D721Med (cell line): ENCODE measurements around the gene SCNN1B.

Experiments used
- DNase-seq: peaks from one replicate; pipeline ENCODE4 v3.0.0; 2011; ENCODE audit warnings: low spot score; ENCODE audit not compliant: insufficient read length
- FAIRE-seq: peaks from 2 replicates; lab custom pipeline; 2011; peaks lifted over from hg19 to GRCh38; lab: Jason Lieb, UNC
- TF ChIP-seq, protein P1 (sequence below): IDR thresholded peaks from 2 replicates; pipeline ENCODE4 v1.5.1; 2012; ENCODE audit warnings: mild to moderate bottlenecking, control low read depth; ENCODE audit not compliant: insufficient read depth; ENCODE audit errors: missing control alignments

The SCNN1B gene

DNA sequence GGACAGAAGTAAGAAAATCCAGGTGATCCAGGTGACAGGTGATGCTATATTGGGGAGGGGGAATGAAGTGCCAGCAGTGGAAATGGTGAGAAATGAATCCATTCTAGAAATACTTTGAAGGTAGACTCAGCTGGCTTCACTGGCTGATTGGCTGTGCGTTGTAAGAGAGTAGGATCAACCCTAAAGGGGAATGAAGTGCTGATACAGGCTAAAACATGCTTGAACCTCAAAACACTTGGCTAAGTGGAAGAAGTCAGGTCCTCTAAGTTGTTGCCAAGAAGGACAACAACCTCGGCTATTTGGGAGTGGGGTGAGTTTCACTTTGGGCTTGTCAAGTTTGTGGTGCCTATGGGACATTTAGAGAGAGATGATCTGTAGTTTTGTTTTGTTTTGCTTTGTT lies 24.1 kb upstream of the SCNN1B start:
- no peak for DNase-seq
- TF ChIP-seq, protein P1, sequence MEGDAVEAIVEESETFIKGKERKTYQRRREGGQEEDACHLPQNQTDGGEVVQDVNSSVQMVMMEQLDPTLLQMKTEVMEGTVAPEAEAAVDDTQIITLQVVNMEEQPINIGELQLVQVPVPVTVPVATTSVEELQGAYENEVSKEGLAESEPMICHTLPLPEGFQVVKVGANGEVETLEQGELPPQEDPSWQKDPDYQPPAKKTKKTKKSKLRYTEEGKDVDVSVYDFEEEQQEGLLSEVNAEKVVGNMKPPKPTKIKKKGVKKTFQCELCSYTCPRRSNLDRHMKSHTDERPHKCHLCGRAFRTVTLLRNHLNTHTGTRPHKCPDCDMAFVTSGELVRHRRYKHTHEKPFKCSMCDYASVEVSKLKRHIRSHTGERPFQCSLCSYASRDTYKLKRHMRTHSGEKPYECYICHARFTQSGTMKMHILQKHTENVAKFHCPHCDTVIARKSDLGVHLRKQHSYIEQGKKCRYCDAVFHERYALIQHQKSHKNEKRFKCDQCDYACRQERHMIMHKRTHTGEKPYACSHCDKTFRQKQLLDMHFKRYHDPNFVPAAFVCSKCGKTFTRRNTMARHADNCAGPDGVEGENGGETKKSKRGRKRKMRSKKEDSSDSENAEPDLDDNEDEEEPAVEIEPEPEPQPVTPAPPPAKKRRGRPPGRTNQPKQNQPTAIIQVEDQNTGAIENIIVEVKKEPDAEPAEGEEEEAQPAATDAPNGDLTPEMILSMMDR: no peak
- FAIRE-seq: no peak

DNA sequence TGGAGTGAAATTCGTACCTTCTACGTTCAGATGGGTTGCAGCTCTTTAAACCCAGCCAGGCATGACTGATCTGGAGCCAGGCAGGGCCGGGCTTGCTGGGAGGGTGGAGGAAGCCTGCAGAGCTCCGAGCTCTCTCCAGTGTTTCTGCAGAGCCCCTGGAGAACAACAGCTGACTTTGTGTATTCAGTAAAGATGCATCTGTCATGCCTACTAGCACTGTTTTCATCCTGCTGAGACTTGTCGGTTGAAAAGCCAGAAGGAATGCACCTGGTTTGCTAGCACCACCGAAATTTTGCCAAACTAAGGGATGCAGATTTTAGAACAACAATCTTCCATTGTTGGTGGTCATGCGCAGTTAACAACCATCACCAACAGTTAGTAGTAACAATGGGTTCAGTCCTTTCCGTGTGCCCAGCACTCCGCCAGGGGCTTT lies 22.4 kb upstream of the SCNN1B start:
- no peak for FAIRE-seq
- TF ChIP-seq, protein P1: no peak
- DNase-seq: no peak

DNA sequence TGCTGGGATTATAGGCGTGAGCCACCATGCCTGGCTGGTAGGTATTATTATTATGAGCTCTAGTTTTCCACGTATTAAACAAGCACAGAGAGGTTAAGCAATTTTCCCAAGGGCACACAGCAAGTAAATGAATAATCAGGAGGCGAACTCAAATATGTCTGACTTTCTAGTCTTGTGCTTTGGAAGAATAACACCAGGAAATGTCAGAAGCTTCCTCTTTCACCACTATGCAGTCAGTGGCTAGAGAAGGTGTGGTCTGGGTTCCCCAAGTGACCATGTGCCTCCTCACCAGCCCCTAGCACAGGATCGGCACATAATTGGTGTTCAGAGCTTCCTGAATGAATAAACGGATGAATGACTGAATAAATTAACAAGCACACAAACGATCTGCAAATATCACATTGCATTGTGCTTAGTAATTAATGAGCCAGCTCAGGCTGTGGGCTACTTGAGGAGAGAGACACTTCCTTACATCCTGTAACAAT lies 21.6 kb upstream of the SCNN1B start:
- DNase-seq (no peak), FAIRE-seq (no peak)
- TF ChIP-seq, protein P1: no peak

GRCh38 chr16:23282568-23282967 lies 19.5 kb upstream of the SCNN1B start:
- TF ChIP-seq, protein P1: no peak
- no peak for FAIRE-seq
- DNase-seq: no peak

DNA sequence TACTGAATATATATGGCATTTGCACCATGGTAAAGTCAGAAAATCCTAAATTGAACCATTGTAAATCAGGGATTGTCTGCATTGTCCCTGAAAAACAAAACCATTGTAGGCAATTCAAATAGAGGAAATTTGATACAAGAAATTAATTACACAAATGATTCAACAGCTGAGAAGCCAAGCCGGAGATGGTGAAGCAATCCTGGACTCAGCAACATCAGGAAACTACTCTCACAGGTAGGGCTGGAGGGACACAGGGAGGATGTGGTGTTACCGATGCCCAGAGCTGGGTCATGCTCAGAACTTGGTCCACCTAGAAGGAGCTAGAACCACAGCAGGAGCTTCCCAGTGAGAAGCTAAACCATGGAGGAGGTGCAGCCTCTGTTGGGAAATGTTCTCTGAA lies 18.5 kb upstream of the SCNN1B start:
- TF ChIP-seq, protein P1: no peak
- no peak for DNase-seq
- no peak for FAIRE-seq

- FAIRE-seq (no peak), DNase-seq (no peak)
- TF ChIP-seq, protein P1: no peak
These were observed 17.5 kb upstream of the SCNN1B start for GRCh38 chr16:23284584-23284983.

DNA sequence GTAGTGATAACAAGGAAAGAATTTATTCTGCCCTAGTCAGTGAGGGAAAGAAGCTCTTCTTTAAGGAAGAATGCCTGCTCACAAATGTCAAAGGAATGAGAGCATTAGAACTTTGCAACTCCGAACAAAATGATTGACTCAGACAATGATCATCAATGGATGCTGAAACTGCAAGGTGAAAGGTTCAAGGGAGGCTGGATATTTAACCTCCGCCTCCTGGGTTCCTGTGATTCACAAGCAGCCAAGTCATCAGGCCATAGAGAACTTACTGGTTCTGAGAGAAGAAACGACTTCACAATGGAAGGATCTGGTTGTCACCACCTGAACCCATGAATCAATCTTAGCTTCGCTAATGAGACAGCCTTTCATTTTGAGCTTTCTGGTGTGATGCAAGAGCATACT lies 16.0 kb upstream of the SCNN1B start:
- no peak for FAIRE-seq

More for the DNA sequence above, 16.0 kb upstream of the SCNN1B start:
- no peak for DNase-seq
- TF ChIP-seq, protein P1: no peak
